ENCODE results near the gene MICALL2. TPM values are rescaled to one million over a fixed set of nuclear protein-coding genes. Genes with fewer than 3 reads are reported as not detected.
A peak's percentile ranks its signal among the peaks of the same experiment; 100 is the strongest.

The MICALL2 gene
- total and polyA plus RNA-seq, 2 donors from 2014 or later: 16.6 to 53.4 TPM

- H3K36me3 ChIP-seq (ENCODE audit: control insufficient read depth in 2 of 3, insufficient read depth in 3 of 3, low read length in 3 of 3): no peaks in the 10 kb centered on the region
- no peak overlapping the region for H3K9ac ChIP-seq (ENCODE audit: low read length in 3 of 3)
- H3K4me1 ChIP-seq (ENCODE audit: control insufficient read depth in 2 of 3, insufficient read depth in 2 of 3, low read depth in 1 of 3, low read length in 3 of 3): peaks cover 0 to 2% (median 0%) of the 10 kb centered on the region in 3 donors
- peaks cover 11% of the 10 kb centered on the region for H3K27me3 ChIP-seq (ENCODE audit: control insufficient read depth, insufficient read depth, low read length)
- no peak for FAIRE-seq
- no peaks in the 10 kb centered on the region for H3K9me3 ChIP-seq (ENCODE audit: control insufficient read depth in 2 of 3, insufficient read depth in 1 of 3, low read length in 3 of 3)
- intact Hi-C loops (cut with DNase I): no loop called here
- H3K4me3 ChIP-seq (ENCODE audit: low read length in 3 of 3): no peak overlapping the region
- no peak overlapping the region for H3K27ac ChIP-seq (ENCODE audit: low read depth in 2 of 2, low read length in 2 of 2)
- no peak for TF ChIP-seq CTCF (IDR thresholded peaks at IDR 0.05; ENCODE audit: borderline replicate concordance, extremely low read depth, insufficient read depth)
- peak; percentile 67 to 78 (median 73) for DNase-seq
Measured at GRCh38 chr7:1407892-1408291, 51.4 kb downstream of the MICALL2 start.

- no peak for FAIRE-seq
- Histone ChIP-seq H3K27ac (ENCODE audit: low read depth in 2 of 2, low read length in 2 of 2) (no peak overlapping the region), H3K27me3 (ENCODE audit: control insufficient read depth, insufficient read depth, low read length) (peaks cover 11% of the 10 kb centered on the region), H3K9ac (ENCODE audit: low read length in 3 of 3) (no peak overlapping the region), H3K4me3 (ENCODE audit: low read length in 3 of 3) (no peak overlapping the region), H3K9me3 (ENCODE audit: control insufficient read depth in 2 of 3, insufficient read depth in 1 of 3, low read length in 3 of 3) (peaks cover 0 to 8% (median 0%) of the 10 kb centered on the region in 3 donors), H3K4me1 (ENCODE audit: control insufficient read depth in 2 of 3, insufficient read depth in 2 of 3, low read depth in 1 of 3, low read length in 3 of 3) (no peaks in the 10 kb centered on the region), H3K36me3 (ENCODE audit: control insufficient read depth in 2 of 3, insufficient read depth in 3 of 3, low read length in 3 of 3) (no peaks in the 10 kb centered on the region)
- peak in 4 of 5 donors; percentile 61 to 77 (median 64) for DNase-seq
- intact Hi-C loops (cut with DNase I): no loop called here
- no peak for TF ChIP-seq CTCF (IDR thresholded peaks at IDR 0.05; ENCODE audit: borderline replicate concordance, extremely low read depth, insufficient read depth)
Measured at GRCh38 chr7:1404898-1405548, 54.2 kb downstream of the MICALL2 start.

GRCh38 chr7:1404460-1404809 lies 54.8 kb downstream of the MICALL2 start:
- Histone ChIP-seq H3K4me1 (ENCODE audit: control insufficient read depth in 2 of 3, insufficient read depth in 2 of 3, low read depth in 1 of 3, low read length in 3 of 3) (no peaks in the 10 kb centered on the region), H3K4me3 (ENCODE audit: low read length in 3 of 3) (no peak overlapping the region), H3K27ac (ENCODE audit: low read depth in 2 of 2, low read length in 2 of 2) (no peak overlapping the region), H3K36me3 (ENCODE audit: control insufficient read depth in 2 of 3, insufficient read depth in 3 of 3, low read length in 3 of 3) (no peaks in the 10 kb centered on the region), H3K27me3 (ENCODE audit: control insufficient read depth, insufficient read depth, low read length) (peaks cover 11% of the 10 kb centered on the region), H3K9me3 (ENCODE audit: control insufficient read depth in 2 of 3, insufficient read depth in 1 of 3, low read length in 3 of 3) (peaks cover 0 to 8% (median 0%) of the 10 kb centered on the region in 3 donors), H3K9ac (ENCODE audit: low read length in 3 of 3) (no peak overlapping the region)
- no peak for TF ChIP-seq CTCF (IDR thresholded peaks at IDR 0.05; ENCODE audit: borderline replicate concordance, extremely low read depth, insufficient read depth)
- DNase-seq (peak in 1 of 5 donors; percentile 71), FAIRE-seq (no peak)
- intact Hi-C loops (cut with DNase I): no loop called here
